ENCODE data around the gene RAPGEF5. TPM values are rescaled to one million over a fixed set of nuclear protein-coding genes. Genes with fewer than 3 reads are reported as not detected.

Gene RAPGEF5
- total RNA-seq, 5 donors from 2014 or later (not counting 1 experiment from before 2014, with no cell fraction given) = 0.12 to 2.4 (median 0.61) TPM

- H3K4me1 Mint-ChIP-seq = peaks cover 0 to 8% (median 7%) of the 10 kb centered on the region in 3 donors
- H3K27me3 Mint-ChIP-seq = peaks cover 3 to 4% of the 10 kb centered on the region in 2 donors
- H3K9me3 ChIP-seq = no peaks in the 10 kb centered on the region
- H3K4me3 ChIP-seq (ENCODE audit: control insufficient read depth in 1 of 2, extremely low read depth in 1 of 2, low read length in 1 of 2) = no peak overlapping the region
- no peak for ATAC-seq (replicated peaks in 1 of 4)
- peaks cover 0 to 4% of the 10 kb centered on the region in 2 experiments for H3K4me1 ChIP-seq (ENCODE audit: control insufficient read depth in 1 of 2, extremely low read depth in 1 of 2, insufficient read depth in 2 of 2, low read length in 2 of 2)
- H3K27me3 ChIP-seq (replicated peaks in 1 of 2; ENCODE audit: control insufficient read depth in 2 of 2, extremely low read depth in 1 of 2, insufficient read depth in 2 of 2, low read length in 1 of 2) = no peaks in the 10 kb centered on the region
- no peaks in the 10 kb centered on the region for H3K36me3 Mint-ChIP-seq
- H3K9me3 Mint-ChIP-seq = no peaks in the 10 kb centered on the region
- H3K4me3 Mint-ChIP-seq = no peak overlapping the region
- no peaks in the 10 kb centered on the region for H3K36me3 ChIP-seq (ENCODE audit: control insufficient read depth in 2 of 2, extremely low read depth in 1 of 2, insufficient read depth in 1 of 2, low read length in 1 of 2)
- no peak overlapping the region for H3K27ac ChIP-seq (ENCODE audit: low read length)
- ChIA-PET POLR2A (no interaction called here), CTCF (no interaction called here)
- no peak for DNase-seq
- no peak overlapping the region for H3K27ac Mint-ChIP-seq
Measured at GRCh38 chr7:22174574-22174953, 182.4 kb downstream of the RAPGEF5 start.

DNA sequence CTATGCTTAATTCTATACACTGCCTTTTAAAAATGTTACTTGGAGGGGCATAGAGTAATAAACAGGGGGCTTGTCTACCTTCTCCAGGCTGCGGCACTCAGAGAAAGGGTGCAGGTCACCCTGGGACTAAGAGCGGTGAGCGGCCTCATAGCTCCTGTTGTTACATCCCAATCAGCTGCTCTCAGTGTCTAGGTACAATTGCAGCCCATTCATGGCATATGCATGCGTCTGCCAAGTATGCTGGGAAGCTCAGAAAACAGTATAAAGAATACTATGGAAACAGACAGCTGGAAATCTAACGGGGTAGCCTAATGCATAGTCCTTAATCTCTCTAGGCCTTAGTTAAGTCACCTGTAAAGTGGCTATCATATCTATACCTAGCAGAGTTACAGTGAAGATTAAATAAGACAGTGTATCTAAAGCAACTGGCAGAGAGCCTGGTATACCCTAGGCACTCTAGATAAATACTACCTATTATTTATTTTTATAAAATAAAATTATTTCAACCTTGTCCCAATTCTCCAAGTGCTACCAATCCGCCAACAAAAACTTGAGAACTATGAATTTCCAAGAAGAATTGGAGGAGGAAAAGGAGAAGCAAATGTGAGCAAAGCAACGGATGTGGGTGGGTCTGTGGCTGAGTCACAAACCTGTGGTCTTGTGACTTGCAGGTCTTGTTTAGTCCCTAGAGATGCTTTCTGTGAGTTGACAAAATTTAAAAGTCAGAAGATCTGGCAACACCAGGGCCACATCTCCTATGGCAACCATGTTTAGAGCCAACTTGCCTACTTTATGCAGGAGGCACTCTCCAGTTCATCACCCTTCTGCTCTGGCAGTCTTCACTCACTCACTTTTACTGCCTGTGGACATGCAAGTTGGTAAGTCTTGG is 183.0 kb downstream of the RAPGEF5 start:
- Histone ChIP-seq H3K27me3 (replicated peaks in 1 of 2; ENCODE audit: control insufficient read depth in 2 of 2, extremely low read depth in 1 of 2, insufficient read depth in 2 of 2, low read length in 1 of 2) (no peaks in the 10 kb centered on the region), H3K36me3 (ENCODE audit: control insufficient read depth in 2 of 2, extremely low read depth in 1 of 2, insufficient read depth in 1 of 2, low read length in 1 of 2) (no peaks in the 10 kb centered on the region), H3K4me1 (ENCODE audit: control insufficient read depth in 1 of 2, extremely low read depth in 1 of 2, insufficient read depth in 2 of 2, low read length in 2 of 2) (peaks cover 0 to 4% of the 10 kb centered on the region in 2 experiments), H3K4me3 (ENCODE audit: control insufficient read depth in 1 of 2, extremely low read depth in 1 of 2, low read length in 1 of 2) (no peak overlapping the region), H3K27ac (ENCODE audit: low read length) (no peak overlapping the region), H3K9me3 (no peaks in the 10 kb centered on the region)
- ChIA-PET POLR2A (no interaction called here), CTCF (no interaction called here)
- H3K9me3 Mint-ChIP-seq = no peaks in the 10 kb centered on the region
- H3K4me1 Mint-ChIP-seq = peaks cover 0 to 8% (median 7%) of the 10 kb centered on the region in 3 donors
- peaks cover 0 to 3% of the 10 kb centered on the region in 2 donors for H3K27me3 Mint-ChIP-seq
- H3K36me3 Mint-ChIP-seq = no peaks in the 10 kb centered on the region
- peak; percentile 45 to 77 (median 56) for ATAC-seq (replicated peaks in 1 of 4)
- WGBS (ENCODE audit: insufficient coverage) = 18% methylated on average over 1 of the region's 7 CpGs
- H3K4me3 Mint-ChIP-seq = no peak overlapping the region
- no peak overlapping the region for H3K27ac Mint-ChIP-seq
- peak in 14 of 35 experiments; percentile 1 to 24 (median 6) for DNase-seq

DNA sequence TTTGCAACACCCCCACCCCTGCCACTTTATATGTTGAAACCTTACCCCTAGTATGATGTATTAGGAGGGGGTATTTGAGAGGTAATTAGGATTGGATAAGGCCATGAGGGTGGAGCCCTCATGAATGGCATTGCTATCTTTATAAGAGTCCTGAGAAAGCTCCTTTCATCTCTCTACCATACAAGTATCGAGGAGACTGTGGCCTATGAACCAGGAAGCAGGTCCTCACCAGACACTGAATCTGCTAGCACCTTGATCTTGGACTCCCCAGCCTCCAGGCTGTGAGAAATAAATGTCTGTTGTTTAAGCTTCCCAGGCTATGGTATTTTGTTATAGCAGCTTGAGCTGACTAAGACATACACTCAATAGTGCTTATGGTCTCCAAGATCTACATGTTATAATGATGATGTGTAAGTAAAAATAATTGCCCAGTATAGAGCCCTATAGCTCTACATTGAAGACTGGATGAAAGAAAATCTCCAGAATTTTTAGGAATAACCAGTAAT is 188.8 kb downstream of the RAPGEF5 start:
- ATAC-seq (replicated peaks in 1 of 4) = no peak
- Mint-ChIP-seq H3K36me3 (no peaks in the 10 kb centered on the region), H3K27me3 (no peaks in the 10 kb centered on the region), H3K4me3 (no peak overlapping the region), H3K4me1 (no peaks in the 10 kb centered on the region), H3K9me3 (no peaks in the 10 kb centered on the region), H3K27ac (no peak overlapping the region)
- no peak for DNase-seq
- WGBS (ENCODE audit: insufficient coverage) = no CpG with 5 or more reads among the region's 1 CpG
- Histone ChIP-seq H3K27ac (ENCODE audit: low read length) (no peak overlapping the region), H3K36me3 (ENCODE audit: control insufficient read depth in 2 of 2, extremely low read depth in 1 of 2, insufficient read depth in 1 of 2, low read length in 1 of 2) (no peaks in the 10 kb centered on the region), H3K4me3 (ENCODE audit: control insufficient read depth in 1 of 2, extremely low read depth in 1 of 2, low read length in 1 of 2) (no peak overlapping the region), H3K27me3 (replicated peaks in 1 of 2; ENCODE audit: control insufficient read depth in 2 of 2, extremely low read depth in 1 of 2, insufficient read depth in 2 of 2, low read length in 1 of 2) (no peaks in the 10 kb centered on the region), H3K4me1 (ENCODE audit: control insufficient read depth in 1 of 2, extremely low read depth in 1 of 2, insufficient read depth in 2 of 2, low read length in 2 of 2) (no peaks in the 10 kb centered on the region), H3K9me3 (no peaks in the 10 kb centered on the region)
- ChIA-PET POLR2A (no interaction called here), CTCF (no interaction called here)

GRCh38 chr7:22167482-22167881 is 189.5 kb downstream of the RAPGEF5 start:
- Mint-ChIP-seq H3K27ac (no peak overlapping the region), H3K4me1 (no peaks in the 10 kb centered on the region), H3K4me3 (no peak overlapping the region), H3K9me3 (no peaks in the 10 kb centered on the region), H3K27me3 (no peaks in the 10 kb centered on the region), H3K36me3 (no peaks in the 10 kb centered on the region)
- Histone ChIP-seq H3K4me1 (ENCODE audit: control insufficient read depth in 1 of 2, extremely low read depth in 1 of 2, insufficient read depth in 2 of 2, low read length in 2 of 2) (no peaks in the 10 kb centered on the region), H3K27ac (ENCODE audit: low read length) (no peak overlapping the region), H3K4me3 (ENCODE audit: control insufficient read depth in 1 of 2, extremely low read depth in 1 of 2, low read length in 1 of 2) (no peak overlapping the region), H3K27me3 (replicated peaks in 1 of 2; ENCODE audit: control insufficient read depth in 2 of 2, extremely low read depth in 1 of 2, insufficient read depth in 2 of 2, low read length in 1 of 2) (no peaks in the 10 kb centered on the region), H3K9me3 (no peaks in the 10 kb centered on the region), H3K36me3 (ENCODE audit: control insufficient read depth in 2 of 2, extremely low read depth in 1 of 2, insufficient read depth in 1 of 2, low read length in 1 of 2) (no peaks in the 10 kb centered on the region)
- no CpG with 5 or more reads among the region's 1 CpG for WGBS (ENCODE audit: insufficient coverage)
- POLR2A ChIA-PET = no interaction called here
- DNase-seq = no peak
- no peak for ATAC-seq (replicated peaks in 1 of 4)
- CTCF ChIA-PET = no interaction called here

DNA sequence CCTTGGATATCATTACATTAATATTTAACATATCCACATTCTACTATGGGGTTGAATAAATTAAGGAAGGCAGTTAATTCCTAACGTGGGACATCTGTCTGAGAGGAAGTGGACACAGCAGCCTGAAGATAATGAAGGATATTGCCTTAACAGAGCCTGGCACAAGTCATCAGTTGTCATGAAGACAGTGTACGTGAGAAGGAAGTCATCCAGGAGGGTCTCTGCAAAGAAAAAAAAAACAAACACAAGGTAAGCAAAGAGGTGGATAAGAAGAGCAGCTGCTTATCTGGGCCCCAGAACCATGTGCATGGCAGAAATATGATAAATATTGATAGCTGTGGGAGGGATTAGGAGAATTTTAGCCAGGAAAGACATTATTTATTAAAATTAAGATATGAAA is 190.0 kb downstream of the RAPGEF5 start:
- no peak overlapping the region for H3K27ac ChIP-seq (ENCODE audit: low read length)

DNA sequence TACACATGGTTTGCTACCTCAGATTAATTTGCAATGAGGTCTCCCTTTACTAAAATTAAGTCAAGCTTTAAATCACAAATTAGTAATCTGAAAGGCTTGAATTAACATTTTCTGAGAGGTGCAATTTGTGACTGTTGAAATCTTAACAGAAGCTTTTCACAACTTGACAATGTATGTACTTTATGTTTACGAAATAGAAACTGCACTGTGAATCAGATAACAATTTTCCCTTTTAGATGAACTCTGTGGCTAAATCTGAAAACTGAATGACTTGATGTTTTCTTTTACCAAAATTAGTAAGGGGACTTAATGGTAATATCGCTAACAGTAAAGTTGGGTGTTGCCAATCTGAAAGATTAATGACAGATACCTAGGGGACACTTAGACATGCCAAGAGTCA is 197.6 kb downstream of the RAPGEF5 start:
- no peaks in the 10 kb centered on the region for H3K36me3 Mint-ChIP-seq
- POLR2A ChIA-PET = no interaction called here
- ATAC-seq (replicated peaks in 1 of 4) = no peak
- DNase-seq = no peak
- no peaks in the 10 kb centered on the region for H3K9me3 Mint-ChIP-seq
- H3K27me3 ChIP-seq (replicated peaks in 1 of 2; ENCODE audit: control insufficient read depth in 2 of 2, extremely low read depth in 1 of 2, insufficient read depth in 2 of 2, low read length in 1 of 2) = peaks cover 0 to 2% of the 10 kb centered on the region in 2 experiments
- CTCF ChIA-PET = interaction anchor here in 1 of 2 donors (0.6 kb wide), 1 partner anchor 60 kb away, joined by 3 read pairs; no protein-coding TSS in a partner anchor
- no peak overlapping the region for H3K4me3 ChIP-seq (ENCODE audit: control insufficient read depth in 1 of 2, extremely low read depth in 1 of 2, low read length in 1 of 2)
- H3K4me3 Mint-ChIP-seq = no peak overlapping the region
- H3K27me3 Mint-ChIP-seq = peaks cover 7 to 12% of the 10 kb centered on the region in 2 donors
- H3K4me1 ChIP-seq (ENCODE audit: control insufficient read depth in 1 of 2, extremely low read depth in 1 of 2, insufficient read depth in 2 of 2, low read length in 2 of 2) = peaks cover 0 to 2% of the 10 kb centered on the region in 2 experiments
- H3K27ac Mint-ChIP-seq = no peak overlapping the region
- no peaks in the 10 kb centered on the region for H3K4me1 Mint-ChIP-seq
- no peak overlapping the region for H3K27ac ChIP-seq (ENCODE audit: low read length)
- no peaks in the 10 kb centered on the region for H3K36me3 ChIP-seq (ENCODE audit: control insufficient read depth in 2 of 2, extremely low read depth in 1 of 2, insufficient read depth in 1 of 2, low read length in 1 of 2)
- WGBS (ENCODE audit: insufficient coverage) = no CpG with 5 or more reads among the region's 2 CpGs
- H3K9me3 ChIP-seq = no peaks in the 10 kb centered on the region

More for the DNA sequence above, 190.0 kb downstream of the RAPGEF5 start:
- WGBS (ENCODE audit: insufficient coverage) = 100% methylated on average over 1 of the region's 2 CpGs
- ATAC-seq (replicated peaks in 1 of 4) = no peak
- H3K36me3 Mint-ChIP-seq = no peaks in the 10 kb centered on the region
- ChIA-PET POLR2A (no interaction called here), CTCF (interaction anchor here in 1 of 2 donors (0.6 kb wide), 1 partner anchor 22 kb away, joined by 3 read pairs; no protein-coding TSS in a partner anchor)
- H3K9me3 ChIP-seq = no peaks in the 10 kb centered on the region
- no peak overlapping the region for H3K4me3 ChIP-seq (ENCODE audit: control insufficient read depth in 1 of 2, extremely low read depth in 1 of 2, low read length in 1 of 2)
- H3K9me3 Mint-ChIP-seq = no peaks in the 10 kb centered on the region
- no peaks in the 10 kb centered on the region for H3K36me3 ChIP-seq (ENCODE audit: control insufficient read depth in 2 of 2, extremely low read depth in 1 of 2, insufficient read depth in 1 of 2, low read length in 1 of 2)
- no peak for DNase-seq
- H3K27me3 Mint-ChIP-seq = no peaks in the 10 kb centered on the region
- no peaks in the 10 kb centered on the region for H3K27me3 ChIP-seq (replicated peaks in 1 of 2; ENCODE audit: control insufficient read depth in 2 of 2, extremely low read depth in 1 of 2, insufficient read depth in 2 of 2, low read length in 1 of 2)
- H3K4me1 ChIP-seq (ENCODE audit: control insufficient read depth in 1 of 2, extremely low read depth in 1 of 2, insufficient read depth in 2 of 2, low read length in 2 of 2) = no peaks in the 10 kb centered on the region
- H3K27ac Mint-ChIP-seq = no peak overlapping the region
- no peak overlapping the region for H3K4me3 Mint-ChIP-seq
- no peaks in the 10 kb centered on the region for H3K4me1 Mint-ChIP-seq
